Skeletal muscle tissue (tissue), 4 donors: ENCODE data around the gene LRIG1. TPM values are rescaled to one million over a fixed set of nuclear protein-coding genes. Genes with fewer than 3 reads are reported as not detected.

ENCODE experiments used
- H3K27ac ChIP-seq: one replicate; pipeline ENCODE4 v1.7.0; 2013; ENCODE audit warnings: mild to moderate bottlenecking, low read depth, low read length, inconsistent platforms
- H3K27me3 ChIP-seq, 3 donors: one replicate each; pipeline ENCODE4 v1.7.0; 2013; ENCODE audit warnings: low read length in 3 of 3; ENCODE audit not compliant: control insufficient read depth in 3 of 3, insufficient read depth in 3 of 3
- H3K36me3 ChIP-seq, 3 donors: one replicate each; pipeline ENCODE4 v1.7.0; 2013; ENCODE audit warnings: low read length in 3 of 3; ENCODE audit not compliant: control insufficient read depth in 3 of 3, insufficient read depth in 3 of 3
- H3K4me1 ChIP-seq, 3 donors: one replicate each; pipeline ENCODE4 v1.7.0; 2013; ENCODE audit warnings: low read length in 3 of 3, mild to moderate bottlenecking in 3 of 3; ENCODE audit not compliant: control insufficient read depth in 3 of 3, insufficient read depth in 3 of 3
- H3K4me3 ChIP-seq, 3 donors: one replicate each; pipeline ENCODE4 v1.7.0; 2013; ENCODE audit warnings: low read length in 3 of 3
- H3K9ac ChIP-seq, 3 donors: one replicate each; pipeline ENCODE4 v1.7.0; 2013; ENCODE audit warnings: low read length in 3 of 3, mild to moderate bottlenecking in 3 of 3, moderate library complexity in 2 of 3, low read depth in 1 of 3
- H3K9me3 ChIP-seq, 3 donors: one replicate each; pipeline ENCODE4 v1.7.0; 2013; ENCODE audit warnings: low read length in 3 of 3; ENCODE audit not compliant: control insufficient read depth in 3 of 3
- total RNA-seq: library from RNA; depleted of rRNA; stranded (reverse); fragments of >200 nt; gene quantifications from one replicate; pipeline ENCODE4 v1.2.3, GENCODE V29; 2014
- donor health status: Osteomylitis.

LRIG1 gene
- total RNA-seq, 1 donor from 2014 or later = 135 TPM

GRCh38 chr3:66473181-66473580, 27.6 kb downstream of the LRIG1 start:
- Histone ChIP-seq H3K9me3 (no peaks in the 10 kb centered on the region), H3K27me3 (no peaks in the 10 kb centered on the region), H3K36me3 (no peaks in the 10 kb centered on the region), H3K9ac (no peak overlapping the region), H3K4me1 (peaks cover 35 to 64% (median 37%) of the 10 kb centered on the region in 3 donors), H3K4me3 (peak overlapping the region in 1 of 3 donors; percentile 31), H3K27ac (no peak overlapping the region)

- no peaks in the 10 kb centered on the region for H3K9me3 ChIP-seq
- no peak overlapping the region for H3K9ac ChIP-seq
- H3K27me3 ChIP-seq = no peaks in the 10 kb centered on the region
- H3K36me3 ChIP-seq = no peaks in the 10 kb centered on the region
- H3K27ac ChIP-seq = no peak overlapping the region
- peaks cover 34 to 64% (median 43%) of the 10 kb centered on the region in 3 donors for H3K4me1 ChIP-seq
- H3K4me3 ChIP-seq = no peak overlapping the region
These were observed 28.3 kb downstream of the LRIG1 start for GRCh38 chr3:66472313-66473134.

GRCh38 chr3:66470956-66471686, 29.7 kb downstream of the LRIG1 start:
- H3K4me1 ChIP-seq = peaks cover 25 to 56% (median 41%) of the 10 kb centered on the region in 3 donors

GRCh38 chr3:66470285-66470684, 30.5 kb downstream of the LRIG1 start:
- no peak overlapping the region for H3K9ac ChIP-seq
- H3K4me1 ChIP-seq = peaks cover 18 to 48% (median 33%) of the 10 kb centered on the region in 3 donors

More at GRCh38 chr3:66470956-66471686, 29.7 kb downstream of the LRIG1 start:
- H3K4me3 ChIP-seq = no peak overlapping the region
- H3K36me3 ChIP-seq = no peaks in the 10 kb centered on the region
- no peak overlapping the region for H3K9ac ChIP-seq
- H3K27me3 ChIP-seq = no peaks in the 10 kb centered on the region
- no peak overlapping the region for H3K27ac ChIP-seq
- no peaks in the 10 kb centered on the region for H3K9me3 ChIP-seq

GRCh38 chr3:66469220-66469640, 31.6 kb downstream of the LRIG1 start:
- H3K4me3 ChIP-seq = no peak overlapping the region
- no peak overlapping the region for H3K9ac ChIP-seq
- H3K4me1 ChIP-seq = peaks cover 14 to 49% (median 35%) of the 10 kb centered on the region in 3 donors
- no peaks in the 10 kb centered on the region for H3K36me3 ChIP-seq
- no peaks in the 10 kb centered on the region for H3K27me3 ChIP-seq
- H3K9me3 ChIP-seq = no peaks in the 10 kb centered on the region
- H3K27ac ChIP-seq = no peak overlapping the region

More at GRCh38 chr3:66470285-66470684, 30.5 kb downstream of the LRIG1 start:
- Histone ChIP-seq H3K27me3 (no peaks in the 10 kb centered on the region), H3K36me3 (no peaks in the 10 kb centered on the region), H3K4me3 (no peak overlapping the region), H3K27ac (no peak overlapping the region), H3K9me3 (no peaks in the 10 kb centered on the region)

- Histone ChIP-seq H3K27me3 (no peaks in the 10 kb centered on the region), H3K9ac (no peak overlapping the region), H3K4me1 (peaks cover 13 to 44% (median 34%) of the 10 kb centered on the region in 3 donors), H3K4me3 (no peak overlapping the region), H3K27ac (no peak overlapping the region), H3K36me3 (no peaks in the 10 kb centered on the region), H3K9me3 (no peaks in the 10 kb centered on the region)
These were observed 32.7 kb downstream of the LRIG1 start for GRCh38 chr3:66467996-66468735.

- Histone ChIP-seq H3K4me1 (peaks cover 10 to 43% (median 31%) of the 10 kb centered on the region in 3 donors), H3K36me3 (peaks cover 0 to 5% (median 5%) of the 10 kb centered on the region in 3 donors)
These were observed 34.1 kb downstream of the LRIG1 start for GRCh38 chr3:66466606-66467270.

GRCh38 chr3:66465587-66465986, 35.2 kb downstream of the LRIG1 start:
- no peaks in the 10 kb centered on the region for H3K27me3 ChIP-seq
- no peak overlapping the region for H3K4me3 ChIP-seq
- H3K4me1 ChIP-seq = peaks cover 10 to 43% (median 31%) of the 10 kb centered on the region in 3 donors
- H3K27ac ChIP-seq = no peak overlapping the region
- H3K9me3 ChIP-seq = no peaks in the 10 kb centered on the region
- H3K36me3 ChIP-seq = peaks cover 3 to 11% (median 8%) of the 10 kb centered on the region in 3 donors
- no peak overlapping the region for H3K9ac ChIP-seq

More at GRCh38 chr3:66466606-66467270, 34.1 kb downstream of the LRIG1 start:
- Histone ChIP-seq H3K27ac (no peak overlapping the region), H3K27me3 (no peaks in the 10 kb centered on the region), H3K4me3 (no peak overlapping the region), H3K9me3 (no peaks in the 10 kb centered on the region), H3K9ac (peak overlapping the region in 2 of 3 donors; percentile 10 to 46)

- peaks cover 3 to 17% (median 14%) of the 10 kb centered on the region in 3 donors for H3K36me3 ChIP-seq
- no peak overlapping the region for H3K27ac ChIP-seq
- peaks cover 10 to 43% (median 31%) of the 10 kb centered on the region in 3 donors for H3K4me1 ChIP-seq
- no peaks in the 10 kb centered on the region for H3K27me3 ChIP-seq
- no peak overlapping the region for H3K9ac ChIP-seq
- H3K9me3 ChIP-seq = no peaks in the 10 kb centered on the region
- no peak overlapping the region for H3K4me3 ChIP-seq
These were observed 35.8 kb downstream of the LRIG1 start for GRCh38 chr3:66465034-66465433.
